ENCODE data around the gene FERMT3.

Gene FERMT3

DNA sequence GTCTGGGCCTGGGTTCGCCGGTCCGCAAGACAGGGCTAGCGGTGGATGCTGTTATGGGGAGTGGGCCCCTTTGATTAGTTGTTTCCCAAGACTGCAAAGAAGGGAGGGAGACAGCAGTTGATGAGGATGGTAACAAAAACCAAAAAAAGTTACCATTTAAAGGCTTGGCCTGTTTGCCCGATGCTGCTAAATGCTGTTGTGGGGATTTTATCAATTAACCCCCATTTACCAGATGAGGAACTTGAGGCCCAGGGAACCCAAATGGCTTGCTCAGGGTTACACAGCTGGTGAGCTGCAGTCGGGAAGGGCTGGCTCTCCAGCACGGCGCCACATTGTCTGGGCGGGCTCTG lies 16.1 kb downstream of the FERMT3 start:
- no peak for DNase-seq

DNA sequence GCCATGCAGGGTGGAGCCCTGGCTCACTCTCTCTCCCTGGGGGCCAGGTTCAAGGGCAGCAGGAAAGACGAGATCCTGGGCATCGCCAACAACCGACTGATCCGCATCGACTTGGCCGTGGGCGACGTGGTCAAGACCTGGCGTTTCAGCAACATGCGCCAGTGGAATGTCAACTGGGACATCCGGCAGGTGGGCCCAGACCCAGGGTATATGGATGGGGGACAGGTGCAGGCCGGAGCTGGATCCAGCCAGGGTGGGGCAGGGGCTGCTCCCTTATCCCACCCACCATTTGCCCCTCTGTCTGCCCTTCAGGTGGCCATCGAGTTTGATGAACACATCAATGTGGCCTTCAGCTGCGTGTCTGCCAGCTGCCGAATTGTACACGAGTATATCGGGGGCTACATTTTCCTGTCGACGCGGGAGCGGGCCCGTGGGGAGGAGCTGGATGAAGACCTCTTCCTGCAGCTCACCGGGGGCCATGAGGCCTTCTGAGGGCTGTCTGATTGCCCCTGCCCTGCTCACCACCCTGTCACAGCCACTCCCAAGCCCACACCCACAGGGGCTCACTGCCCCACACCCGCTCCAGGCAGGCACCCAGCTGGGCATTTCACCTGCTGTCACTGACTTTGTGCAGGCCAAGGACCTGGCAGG lies 16.6 kb downstream of the FERMT3 start:
- no peak for DNase-seq

DNA sequence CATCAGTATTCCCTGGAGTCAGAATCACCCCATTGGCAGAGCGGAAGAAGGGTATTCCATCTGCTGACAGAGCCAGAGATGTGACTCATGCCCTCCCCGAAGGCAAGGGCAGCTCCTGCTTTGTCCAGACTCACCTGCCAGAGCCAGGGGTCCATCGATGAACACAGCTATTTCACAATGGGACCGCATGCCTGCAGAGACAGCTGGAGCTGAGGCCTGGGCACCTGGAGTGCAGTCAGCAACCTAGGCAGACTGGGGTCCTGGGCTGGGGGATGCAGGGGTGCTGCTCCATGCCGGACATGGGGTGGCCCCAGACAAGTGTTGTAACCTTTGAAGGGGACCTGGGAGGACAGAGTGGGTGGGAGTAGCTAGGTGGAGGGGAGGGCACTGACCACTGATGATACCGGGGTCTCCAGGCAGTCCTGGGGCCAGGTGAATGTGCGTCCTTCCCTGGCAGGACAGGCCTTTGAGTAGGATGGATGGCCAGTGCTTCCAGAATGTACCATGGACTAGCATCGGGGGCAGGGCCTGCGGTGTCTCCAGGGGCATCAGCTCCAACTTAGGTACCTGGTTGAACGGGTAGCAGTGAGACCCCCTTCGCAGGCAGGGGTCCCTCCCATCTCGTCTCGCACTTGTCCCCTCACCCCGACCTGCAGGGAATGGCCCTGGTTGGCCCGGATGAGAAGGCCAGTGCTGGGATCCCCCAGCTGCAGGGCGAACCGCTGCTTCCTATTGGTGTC lies 17.8 kb downstream of the FERMT3 start:
- no peak for DNase-seq

GRCh38 chr11:64224891-64225607 lies 18.5 kb downstream of the FERMT3 start:
- DNase-seq, result no peak

DNA sequence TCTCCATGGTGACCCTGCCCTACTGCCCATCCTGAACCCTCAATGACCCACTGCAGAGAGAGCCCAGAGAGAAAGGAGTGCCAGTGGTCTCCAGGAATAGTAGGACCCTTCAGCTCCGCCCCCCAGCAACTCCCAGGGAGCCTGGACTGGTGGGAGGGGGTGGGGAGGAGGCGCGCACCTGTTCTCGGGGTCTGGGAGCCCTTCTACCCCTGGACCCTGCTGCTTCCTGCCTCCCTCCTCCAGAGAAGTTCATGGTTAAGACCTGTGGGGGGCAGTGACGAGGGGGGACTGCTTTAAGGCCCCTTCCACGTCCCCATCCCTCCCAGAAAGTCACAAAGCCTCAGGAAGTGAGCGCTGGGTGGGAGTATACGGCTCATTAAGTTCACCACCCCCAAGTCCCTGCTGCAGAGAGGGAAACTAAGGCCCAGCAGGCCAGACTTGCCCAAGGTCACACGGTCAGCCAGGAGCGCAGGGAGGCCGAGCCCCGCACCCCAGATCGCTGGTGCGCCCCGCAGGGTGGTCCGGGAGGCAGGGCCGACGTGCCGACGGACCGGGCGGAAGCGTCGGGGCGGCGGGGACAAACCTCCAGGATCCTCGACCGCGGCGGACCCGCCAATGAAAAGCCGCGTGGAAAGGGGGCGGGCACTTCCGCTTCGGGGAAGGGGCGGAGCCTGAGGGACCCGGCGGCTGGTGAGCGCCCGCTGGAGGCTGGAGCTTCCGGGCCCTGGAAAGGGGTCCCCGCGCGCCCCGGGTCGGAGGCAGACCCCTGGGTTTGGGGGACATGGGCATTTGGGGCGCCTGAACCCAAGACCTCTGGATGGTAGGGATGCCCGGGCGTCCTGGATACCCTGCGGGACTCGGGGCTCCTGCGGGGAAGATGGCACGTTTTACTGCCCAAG lies 19.3 kb downstream of the FERMT3 start, which contains the start of the genes NUDT22 and TRPT1:
TSS of gene NUDT22 (plus strand) at position 667 of the 899 bp plus-strand sequence. CDS start 379 bp downstream, outside the sequence.
TSS of gene TRPT1 (minus strand) at position 579 of the 899 bp plus-strand sequence. CDS start at position 253, 326 bp downstream.
- DNase-seq, result peak; percentile 74 to 79

DNA sequence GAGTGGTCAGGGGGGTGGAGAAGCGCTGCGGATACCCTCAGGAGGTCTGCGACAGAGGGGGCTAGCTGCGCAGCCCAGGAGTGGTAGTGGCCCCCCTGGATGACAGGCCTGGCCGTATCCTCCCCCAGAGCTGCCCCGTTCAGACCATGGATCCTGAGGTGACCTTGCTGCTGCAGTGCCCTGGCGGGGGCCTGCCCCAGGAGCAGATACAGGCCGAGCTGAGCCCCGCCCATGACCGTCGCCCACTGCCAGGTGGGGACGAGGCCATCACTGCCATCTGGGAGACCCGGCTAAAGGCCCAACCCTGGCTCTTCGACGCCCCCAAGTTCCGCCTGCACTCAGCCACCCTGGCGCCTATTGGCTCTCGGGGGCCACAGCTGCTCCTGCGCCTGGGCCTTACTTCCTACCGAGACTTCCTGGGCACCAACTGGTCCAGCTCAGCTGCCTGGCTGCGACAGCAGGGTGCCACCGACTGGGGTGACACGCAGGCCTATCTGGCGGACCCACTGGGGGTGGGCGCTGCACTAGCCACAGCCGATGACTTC lies 20.1 kb downstream of the FERMT3 start:
- no peak for DNase-seq

DNA sequence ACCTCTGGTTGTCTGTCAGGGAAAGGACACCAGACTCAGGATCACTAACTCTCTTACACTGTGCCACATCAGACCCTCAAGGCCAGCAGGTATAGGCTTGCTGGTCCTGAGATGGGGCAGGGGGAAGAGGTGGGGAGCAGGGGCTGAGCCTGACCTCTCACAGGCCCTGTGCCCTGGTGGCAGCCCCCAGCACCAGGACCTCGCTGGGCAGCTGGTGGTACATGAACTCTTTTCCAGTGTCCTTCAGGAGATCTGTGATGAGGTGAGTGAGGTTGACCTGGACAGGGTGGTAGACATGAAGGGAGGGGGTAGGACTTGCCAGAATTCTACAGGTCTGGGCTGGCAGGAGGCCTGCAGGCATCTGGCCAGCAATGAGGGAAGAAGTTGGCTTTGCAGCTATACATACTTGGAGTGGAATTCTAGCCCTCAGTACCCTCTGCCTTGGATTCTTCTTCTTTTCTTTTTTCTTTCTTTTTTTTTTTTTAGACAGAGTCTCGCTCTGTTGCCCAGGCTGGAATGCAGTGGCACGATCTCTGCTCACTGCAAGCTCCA lies 21.0 kb downstream of the FERMT3 start:
- no peak for DNase-seq

DNA sequence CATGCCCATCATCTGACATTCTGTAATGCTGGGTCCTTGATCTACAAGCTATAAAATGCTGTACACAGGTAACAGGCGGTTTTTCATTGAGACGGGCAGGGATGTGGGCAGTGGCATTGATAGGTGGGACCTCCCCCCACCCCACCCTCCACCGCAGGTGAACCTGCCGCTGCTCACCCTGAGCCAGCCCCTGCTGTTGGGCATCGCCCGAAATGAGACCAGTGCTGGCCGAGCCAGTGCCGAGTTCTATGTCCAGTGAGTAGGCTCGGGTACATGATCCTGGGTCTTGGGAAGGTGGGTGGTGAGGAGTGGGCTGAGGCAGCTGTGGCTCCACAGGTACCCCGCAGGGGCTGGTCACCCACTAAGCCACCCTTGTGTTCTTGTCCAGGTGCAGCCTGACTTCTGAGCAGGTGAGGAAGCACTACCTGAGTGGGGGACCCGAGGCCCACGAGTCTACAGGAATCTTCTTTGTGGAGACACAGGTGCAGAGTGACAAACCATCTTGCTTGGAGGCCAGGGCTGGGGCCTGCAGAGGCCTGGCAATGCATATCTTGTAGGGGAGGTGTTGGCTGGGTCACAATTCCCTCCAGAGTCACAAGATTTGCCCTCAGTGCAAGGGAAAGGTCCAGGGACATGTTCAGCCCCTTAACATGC lies 22.7 kb downstream of the FERMT3 start:
- DNase-seq, result no peak

DNA sequence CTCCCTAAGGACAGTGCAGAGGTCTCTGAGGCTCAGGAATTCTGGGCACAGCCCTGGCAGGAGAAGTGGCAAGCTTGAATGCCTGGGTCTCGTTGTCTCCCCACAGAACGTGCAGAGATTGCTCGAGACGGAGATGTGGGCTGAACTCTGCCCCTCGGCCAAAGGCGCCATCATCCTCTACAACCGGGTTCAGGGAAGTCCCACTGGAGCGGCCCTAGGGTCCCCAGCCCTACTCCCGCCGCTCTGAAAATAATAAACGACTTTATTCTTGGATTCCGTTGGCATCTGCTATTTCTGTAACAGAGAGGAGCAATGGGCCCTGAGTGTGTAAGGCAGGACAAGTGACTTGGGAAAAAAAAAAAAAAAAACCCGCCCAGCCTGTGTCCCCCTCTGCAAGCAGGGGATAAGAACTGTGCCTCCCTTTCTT lies 23.2 kb downstream of the FERMT3 start:
- no peak for DNase-seq

DNA sequence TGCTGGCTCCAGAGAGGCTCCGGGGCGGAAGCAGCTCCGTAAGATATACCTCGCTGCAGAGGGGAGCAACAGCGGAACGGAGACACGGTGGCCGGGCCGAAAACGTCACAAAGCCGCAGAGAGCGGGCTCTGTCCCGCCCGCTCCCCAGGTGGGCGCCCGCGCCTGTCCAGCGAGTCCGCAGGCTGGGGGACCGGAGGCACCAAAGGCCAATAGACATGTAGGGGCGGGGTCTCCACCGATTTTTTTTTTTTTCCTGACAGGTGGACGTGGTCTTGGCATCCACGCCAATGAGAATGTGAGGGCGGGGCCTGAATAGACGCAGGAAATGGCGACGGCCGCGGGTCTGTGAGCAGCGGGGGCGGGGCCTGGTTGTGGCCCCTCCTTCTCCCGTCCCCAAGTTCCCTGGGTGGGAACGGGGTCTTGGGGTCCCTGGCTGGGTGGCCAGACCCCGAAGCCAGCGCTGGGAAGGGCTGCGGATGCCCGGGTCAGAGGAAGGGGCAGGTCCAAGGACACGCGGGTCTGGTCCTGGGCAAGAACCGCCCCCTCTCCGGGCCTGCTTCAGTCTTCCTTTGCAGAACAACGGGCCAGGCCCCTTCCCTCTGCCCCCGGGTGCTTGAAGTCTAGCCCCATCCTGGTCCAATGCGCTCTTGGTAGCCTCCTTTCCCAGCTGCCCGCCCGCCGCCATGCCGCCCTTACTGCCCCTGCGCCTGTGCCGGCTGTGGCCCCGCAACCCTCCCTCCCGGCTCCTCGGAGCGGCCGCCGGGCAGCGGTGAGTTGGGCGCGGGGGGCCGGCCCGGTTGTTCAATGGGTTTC lies 23.9 kb downstream of the FERMT3 start, which contains the start of gene DNAJC4:
TSS of gene DNAJC4 (plus strand) at position 378 of the 814 bp plus-strand sequence. CDS start at position 685, 307 bp downstream.
- peak; percentile 63 to 75 for DNase-seq

DNA sequence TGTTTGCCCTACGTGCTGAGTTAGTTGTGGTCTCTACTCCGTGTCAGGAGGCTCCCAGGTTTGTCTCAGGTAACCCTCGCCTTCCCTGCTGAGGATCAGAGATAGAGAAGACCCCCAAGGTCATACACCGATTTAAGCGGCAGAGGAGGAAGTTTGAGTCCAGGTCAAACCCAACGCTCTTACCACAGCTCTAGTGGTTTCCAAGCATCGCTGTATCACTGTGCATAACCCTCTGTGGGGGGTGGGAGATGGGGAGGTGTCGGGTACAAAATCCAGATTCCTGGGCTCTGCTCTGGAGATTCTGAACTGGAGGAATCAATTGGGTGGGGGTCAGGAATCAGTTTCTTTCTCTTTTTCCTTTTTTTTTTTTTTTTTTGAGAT lies 24.5 kb downstream of the FERMT3 start:
- DNase-seq, result no peak

GRCh38 chr11:64231546-64231945 lies 25.0 kb downstream of the FERMT3 start:
- no peak for DNase-seq

- no peak for DNase-seq
Measured at GRCh38 chr11:64232182-64232966, 25.9 kb downstream of the FERMT3 start.

DNA sequence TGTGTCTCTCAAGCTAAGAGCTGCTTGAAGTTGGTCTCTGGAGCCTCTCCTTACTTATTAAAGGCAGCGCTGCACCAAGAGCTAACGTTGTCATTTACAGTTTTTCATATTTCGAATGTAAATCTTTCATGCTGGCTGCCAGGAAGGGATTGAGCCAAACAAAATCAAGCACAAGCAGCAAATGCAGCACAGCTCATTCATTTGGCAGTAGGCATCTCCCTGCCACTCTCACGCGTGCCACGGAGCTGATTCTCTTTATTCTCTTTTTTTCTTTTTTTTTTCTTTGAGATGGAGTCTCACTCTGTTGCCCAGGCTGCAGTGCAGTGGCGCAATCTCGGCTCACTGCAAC lies 26.4 kb downstream of the FERMT3 start:
- DNase-seq, result no peak

DNA sequence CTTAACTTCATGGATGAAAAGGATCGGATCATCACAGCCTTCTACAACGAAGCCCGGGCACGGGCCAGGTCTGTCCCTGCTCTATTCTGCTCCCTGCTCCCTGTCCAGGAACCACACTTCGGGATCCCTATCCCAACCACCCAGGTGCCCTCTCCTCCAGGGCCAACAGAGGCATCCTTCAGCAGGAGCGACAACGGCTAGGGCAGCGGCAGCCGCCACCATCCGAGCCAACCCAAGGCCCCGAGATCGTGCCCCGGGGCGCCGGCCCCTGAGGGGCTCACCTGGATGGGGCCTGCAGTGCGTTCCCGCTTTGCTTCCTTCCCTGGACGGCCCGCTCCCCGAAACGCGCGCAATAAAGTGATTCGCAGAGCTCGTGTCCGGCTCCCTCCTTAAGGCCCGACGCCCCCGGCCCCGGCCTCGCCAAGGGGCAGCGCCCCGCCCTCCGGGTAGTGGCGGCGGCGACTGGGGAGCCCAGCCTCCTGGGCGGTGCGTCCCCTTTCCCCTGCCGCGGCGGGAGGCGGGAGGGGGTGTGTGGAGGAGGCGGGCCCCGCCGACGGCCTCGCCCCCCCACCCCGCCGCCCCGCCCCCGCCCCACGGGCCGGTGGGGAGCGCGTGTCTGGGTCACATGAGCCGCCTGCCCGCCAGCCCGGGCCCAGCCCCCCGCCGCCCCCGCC lies 27.5 kb downstream of the FERMT3 start, which contains the start of gene VEGFB:
TSS of gene VEGFB (plus strand) at position 672 of the 674 bp plus-strand sequence. CDS start 250 bp downstream, outside the sequence.
- no peak for DNase-seq

- DNase-seq, result no peak
Measured at GRCh38 chr11:64234647-64235379, 28.3 kb downstream of the FERMT3 start.

DNA sequence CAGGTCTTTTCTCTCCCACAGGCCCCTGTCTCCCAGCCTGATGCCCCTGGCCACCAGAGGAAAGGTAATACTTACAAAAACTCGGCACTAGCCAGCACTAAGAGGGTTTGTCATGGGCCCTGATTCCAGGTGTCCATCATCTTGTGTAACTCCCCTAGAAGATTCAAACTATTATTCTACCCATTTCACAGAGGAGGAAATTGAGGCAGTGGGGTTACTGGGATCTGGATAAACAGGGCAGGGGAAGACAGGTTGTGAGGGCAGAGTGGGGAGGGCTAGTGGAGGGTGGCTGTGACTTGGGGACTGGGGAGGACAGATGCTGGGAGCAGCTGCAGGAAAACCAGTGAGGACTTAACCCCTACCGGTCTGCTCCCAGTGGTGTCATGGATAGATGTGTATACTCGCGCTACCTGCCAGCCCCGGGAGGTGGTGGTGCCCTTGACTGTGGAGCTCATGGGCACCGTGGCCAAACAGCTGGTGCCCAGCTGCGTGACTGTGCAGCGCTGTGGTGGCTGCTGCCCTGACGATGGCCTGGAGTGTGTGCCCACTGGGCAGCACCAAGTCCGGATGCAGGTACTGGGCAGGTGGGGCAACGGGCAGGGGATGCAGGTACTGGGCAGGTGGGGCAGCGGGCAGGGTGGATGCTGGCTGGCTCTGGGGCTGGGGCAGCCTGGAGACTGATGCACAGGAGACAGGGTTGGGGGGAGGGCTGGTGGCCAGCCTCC lies 29.1 kb downstream of the FERMT3 start:
- DNase-seq, result no peak
